ENCODE measurements around the gene MYH16.
"Not testable (repeated sequence)": the region's sequence is repeated elsewhere in the genome, so short reads cannot be mapped to it uniquely, and the experiment has no call there.

The MYH16 gene

GRCh38 chr7:99257675-99258074 is 15.0 kb upstream of the MYH16 start:
- no peak for DNase-seq (ENCODE audit: extremely low read depth in 1 of 2, low read depth in 1 of 2)

- DNase-seq (ENCODE audit: extremely low read depth in 1 of 2, low read depth in 1 of 2) = no peak
These were observed 14.1 kb upstream of the MYH16 start for GRCh38 chr7:99258501-99258900.

- DNase-seq (ENCODE audit: extremely low read depth in 1 of 2, low read depth in 1 of 2) = no peak
These were observed 12.2 kb upstream of the MYH16 start for GRCh38 chr7:99260395-99260794.

GRCh38 chr7:99261646-99262045 is 11.0 kb upstream of the MYH16 start:
- DNase-seq (ENCODE audit: extremely low read depth in 1 of 2, low read depth in 1 of 2) = no peak

- DNase-seq (ENCODE audit: extremely low read depth in 1 of 2, low read depth in 1 of 2) = no peak
These were observed 6.7 kb upstream of the MYH16 start for GRCh38 chr7:99265848-99266480.

GRCh38 chr7:99267481-99267840 is 5.2 kb upstream of the MYH16 start:
- DNase-seq (ENCODE audit: extremely low read depth in 1 of 2, low read depth in 1 of 2) = no peak

GRCh38 chr7:99267841-99268576 is 4.6 kb upstream of the MYH16 start:
- no peak for DNase-seq (ENCODE audit: extremely low read depth in 1 of 2, low read depth in 1 of 2)

GRCh38 chr7:99268577-99268908 is 4.1 kb upstream of the MYH16 start:
- no peak for DNase-seq (ENCODE audit: extremely low read depth in 1 of 2, low read depth in 1 of 2)

GRCh38 chr7:99270702-99271101 is 1.9 kb upstream of the MYH16 start:
- DNase-seq (ENCODE audit: extremely low read depth in 1 of 2, low read depth in 1 of 2) = no peak

GRCh38 chr7:99273561-99273960 is 922 bp downstream of the MYH16 start:
- DNase-seq (ENCODE audit: extremely low read depth in 1 of 2, low read depth in 1 of 2) = not testable (repeated sequence)

GRCh38 chr7:99274908-99275307 is 2.3 kb downstream of the MYH16 start:
- not testable (repeated sequence) for DNase-seq (ENCODE audit: extremely low read depth in 1 of 2, low read depth in 1 of 2)

- DNase-seq (ENCODE audit: extremely low read depth in 1 of 2, low read depth in 1 of 2) = no peak
These were observed 2.9 kb downstream of the MYH16 start for GRCh38 chr7:99275496-99275895.

- no peak for DNase-seq (ENCODE audit: extremely low read depth in 1 of 2, low read depth in 1 of 2)
These were observed 5.5 kb downstream of the MYH16 start for GRCh38 chr7:99278180-99278579.

GRCh38 chr7:99284165-99284564 is 11.5 kb downstream of the MYH16 start:
- not testable (repeated sequence) for DNase-seq (ENCODE audit: extremely low read depth in 1 of 2, low read depth in 1 of 2)

- DNase-seq (ENCODE audit: extremely low read depth in 1 of 2, low read depth in 1 of 2) = no peak
These were observed 15.3 kb downstream of the MYH16 start for GRCh38 chr7:99287779-99288534.

GRCh38 chr7:99289185-99289584 is 16.5 kb downstream of the MYH16 start:
- DNase-seq (ENCODE audit: extremely low read depth in 1 of 2, low read depth in 1 of 2) = no peak

- not testable (repeated sequence) for DNase-seq (ENCODE audit: extremely low read depth in 1 of 2, low read depth in 1 of 2)
These were observed 17.5 kb downstream of the MYH16 start for GRCh38 chr7:99290148-99290547.

- no peak for DNase-seq (ENCODE audit: extremely low read depth in 1 of 2, low read depth in 1 of 2)
These were observed 18.5 kb downstream of the MYH16 start for GRCh38 chr7:99290980-99291607.

- no peak for DNase-seq (ENCODE audit: extremely low read depth in 1 of 2, low read depth in 1 of 2)
These were observed 19.5 kb downstream of the MYH16 start for GRCh38 chr7:99292127-99292526.

GRCh38 chr7:99293167-99293566 is 20.5 kb downstream of the MYH16 start:
- no peak for DNase-seq (ENCODE audit: extremely low read depth in 1 of 2, low read depth in 1 of 2)

- no peak for DNase-seq (ENCODE audit: extremely low read depth in 1 of 2, low read depth in 1 of 2)
These were observed 21.0 kb downstream of the MYH16 start for GRCh38 chr7:99293650-99294049.

GRCh38 chr7:99296471-99296870 is 23.8 kb downstream of the MYH16 start:
- DNase-seq (ENCODE audit: extremely low read depth in 1 of 2, low read depth in 1 of 2) = no peak

Data from stimulated activated CD8-positive, alpha-beta memory T cell treated with anti-CD3 and anti-CD28 coated beads, Interleukin-7, amount 100 ng/mL, for 48 hours (primary cell).